ENCODE data around the gene ARHGAP15.

DNA sequence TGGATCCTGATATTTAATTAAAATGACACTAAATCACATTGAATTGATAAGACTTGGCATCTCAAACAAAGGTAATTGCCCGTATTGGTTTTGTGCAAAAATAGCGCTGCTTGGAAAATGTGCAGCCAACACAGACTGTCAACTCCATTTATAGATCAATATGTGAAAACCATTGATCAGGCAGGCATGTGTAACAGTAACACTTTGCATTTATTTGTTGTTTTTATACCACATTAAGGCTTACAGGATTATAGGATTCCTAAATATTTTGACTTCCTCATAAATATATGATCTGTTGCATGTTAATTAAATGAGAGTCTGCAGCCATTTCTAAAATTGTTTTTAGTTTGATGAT is 30.2 kb downstream of the ARHGAP15 start:
- TF ChIP-seq POLR2A (IDR thresholded peaks at IDR 0.05) (no peak), EP300 (IDR thresholded peaks at IDR 0.05) (no peak), POLR2AphosphoS5 (IDR thresholded peaks at IDR 0.05) (no peak)

Data from suprapubic skin (tissue), 4 donors.